CD4-positive, alpha-beta T cell (primary cell): ENCODE results near the gene FNDC3B. TPM values are rescaled to one million over a fixed set of nuclear protein-coding genes. Genes with fewer than 3 reads are reported as not detected.
A peak's percentile ranks its signal among the peaks of the same experiment; 100 is the strongest.

ENCODE experiments used
- ATAC-seq: fragments of 200-7000 bp; cut with Tn5 transposase; one replicate; pipeline ENCODE4 v1.10.0; 2022; ENCODE audit warnings: mild to moderate bottlenecking; ENCODE audit not compliant: poor library complexity
- CTCF ChIA-PET: fragments of 350-600 bp; sonication (Branson Sonifier 250); formaldehyde crosslinking; loops from one replicate; lab custom pipeline; 2021; ENCODE audit warnings: antibody characterized with exemption, inconsistent platforms; lab: Charles Lee
- POLR2A ChIA-PET: fragments of 350-600 bp; sonication (Branson Sonifier 250); formaldehyde crosslinking; loops from one replicate; lab custom pipeline; 2021; ENCODE audit warnings: antibody characterized with exemption, inconsistent platforms; lab: Charles Lee
- DNase-seq, 14 experiments: peaks; one replicate each; pipeline ENCODE4 v3.0.0-alpha.2; 2013 to 2020; ENCODE audit warnings: mixed read lengths in 2 of 14
- H3K27ac ChIP-seq, 2 donors: one replicate each; pipeline versions ENCODE4 v1.5.1 to v1.7.0; 2013; ENCODE audit warnings: low read length in 2 of 2, low read depth in 1 of 2, mild to moderate bottlenecking in 1 of 2
- H3K27me3 ChIP-seq, 2 experiments: 1 replicate in 1 of 2; 2 replicates in 1 of 2; pipeline versions ENCODE4 v1.6.1 to v1.7.0; 2013; ENCODE audit warnings: low read length in 2 of 2, control low read depth in 1 of 2, mild to moderate bottlenecking in 1 of 2, moderate library complexity in 1 of 2; ENCODE audit not compliant: insufficient read depth in 2 of 2, control insufficient read depth in 1 of 2
- H3K36me3 ChIP-seq: one replicate; pipeline ENCODE4 v1.6.1; 2013; ENCODE audit warnings: low read length, control low read depth; ENCODE audit not compliant: insufficient read depth
- H3K4me1 ChIP-seq: one replicate; pipeline ENCODE4 v1.6.1; 2013; ENCODE audit warnings: low read length, control low read depth; ENCODE audit not compliant: insufficient read depth
- H3K4me3 ChIP-seq: one replicate; pipeline ENCODE4 v1.5.1; 2013; ENCODE audit warnings: mild to moderate bottlenecking, low read length, moderate library complexity
- H3K9me3 ChIP-seq, 2 experiments: 1 replicate in 1 of 2; 2 replicates in 1 of 2; pipeline versions ENCODE4 v1.6.1 to v1.7.0; 2013; ENCODE audit warnings: low read length in 2 of 2, mild to moderate bottlenecking in 2 of 2, control low read depth in 1 of 2, moderate library complexity in 1 of 2; ENCODE audit not compliant: control insufficient read depth in 1 of 2, insufficient read depth in 1 of 2
- H3K27ac Mint-ChIP-seq: one replicate; pipeline ENCODE4 v1.8.0; 2020; ENCODE audit warnings: mixed read lengths
- H3K27me3 Mint-ChIP-seq: one replicate; pipeline ENCODE4 v1.8.0; 2021; ENCODE audit warnings: mixed read lengths
- H3K36me3 Mint-ChIP-seq: one replicate; pipeline ENCODE4 v1.8.0; 2021; ENCODE audit warnings: low read depth, mixed read lengths
- H3K4me1 Mint-ChIP-seq: one replicate; pipeline ENCODE4 v1.8.0; 2021; ENCODE audit warnings: low read depth, mixed read lengths
- H3K4me3 Mint-ChIP-seq: one replicate; pipeline ENCODE4 v1.8.0; 2020; ENCODE audit warnings: mild to moderate bottlenecking, mixed read lengths
- H3K9me3 Mint-ChIP-seq: one replicate; pipeline ENCODE4 v1.8.0; 2020; ENCODE audit warnings: mixed read lengths
- CTCF ChIP-seq: fragments of 200-600 bp; IDR thresholded peaks from one replicate; pipeline ENCODE4 v1.8.0; 2022; ENCODE audit warnings: antibody characterized with exemption, mild to moderate bottlenecking
- intact Hi-C, 2 experiments: fragments of 100-400 bp; cut with DNase I in 1 of 2; cut with micrococcal nuclease in 1 of 2; formaldehyde crosslinking; loops; one replicate each; pipeline versions ENCODE4 v1.15.1 to v1.9.0; 2023 to 2025; cut with DNase I, micrococcal nuclease
- total RNA-seq, 174 experiments: library from RNA in 2 of 174; stranded (reverse) in 2 of 174; gene quantifications; one replicate each; pipeline ENCODE4 v1.2.3 and lab custom pipeline; 2021 to 2026

FNDC3B gene
- total RNA-seq, 2 experiments from 2014 or later: 26.1 to 28.7 TPM

GRCh38 chr3:172103724-172104123 is 64.3 kb downstream of the FNDC3B start:
- no peaks in the 10 kb centered on the region for H3K27me3 Mint-ChIP-seq
- Histone ChIP-seq H3K27ac (no peak overlapping the region), H3K4me3 (no peak overlapping the region), H3K27me3 (no peaks in the 10 kb centered on the region), H3K36me3 (no peaks in the 10 kb centered on the region), H3K4me1 (peaks cover 43% of the 10 kb centered on the region), H3K9me3 (no peaks in the 10 kb centered on the region)
- H3K36me3 Mint-ChIP-seq: peaks cover 4% of the 10 kb centered on the region
- no peaks in the 10 kb centered on the region for H3K9me3 Mint-ChIP-seq
- TF ChIP-seq CTCF: no peak
- peak overlapping the region; percentile 87 for H3K27ac Mint-ChIP-seq
- peaks cover 94% of the 10 kb centered on the region for H3K4me1 Mint-ChIP-seq
- no peak overlapping the region for H3K4me3 Mint-ChIP-seq
- CTCF ChIA-PET: interaction anchor here (1.2 kb wide), 1 partner anchor 11 kb away, joined by 3 read pairs; no protein-coding TSS in a partner anchor
- POLR2A ChIA-PET: no interaction called here
- ATAC-seq: no peak
- intact Hi-C loops: loop anchor here in 1 of 2 experiments (5.0 kb wide), 1 partner anchor 36 kb away; no protein-coding TSS in a partner anchor
- no peak for DNase-seq

DNA sequence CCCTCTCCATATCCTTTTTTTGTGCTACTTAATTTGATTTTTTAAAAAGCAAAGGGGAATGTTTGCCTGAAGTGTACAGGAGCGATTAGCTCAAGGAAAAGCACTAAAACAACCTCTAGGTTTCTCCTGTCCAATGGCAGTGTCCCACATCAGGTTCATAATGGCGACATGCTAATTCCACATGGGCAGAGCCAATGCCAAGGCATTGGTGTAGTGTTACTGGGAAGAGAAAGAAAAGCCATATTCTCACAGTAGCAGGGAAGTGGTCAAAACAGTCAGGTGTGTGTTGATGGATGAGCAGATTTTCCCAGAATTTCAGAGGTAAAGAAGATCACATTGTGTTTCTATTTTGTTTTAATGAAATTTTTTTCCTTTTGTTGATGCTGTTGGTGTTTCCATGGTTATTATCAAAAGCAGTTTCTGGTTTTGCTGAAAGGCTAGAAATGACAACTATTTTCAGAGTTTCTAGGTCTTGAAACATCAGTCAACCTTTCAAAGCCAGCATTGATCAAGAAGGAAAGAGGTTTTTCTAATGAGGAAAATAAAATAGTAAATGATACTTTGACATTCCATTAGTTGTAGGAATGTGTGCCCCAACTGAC is 65.2 kb downstream of the FNDC3B start:
- Histone ChIP-seq H3K27me3 (no peaks in the 10 kb centered on the region), H3K27ac (peak overlapping the region in 1 of 2 donors; percentile 9), H3K4me3 (no peak overlapping the region), H3K9me3 (no peaks in the 10 kb centered on the region), H3K36me3 (no peaks in the 10 kb centered on the region), H3K4me1 (peaks cover 51% of the 10 kb centered on the region)
- intact Hi-C loops: loop anchor here in 1 of 2 experiments (5.0 kb wide), 1 partner anchor 37 kb away; no protein-coding TSS in a partner anchor
- Mint-ChIP-seq H3K27me3 (no peaks in the 10 kb centered on the region), H3K4me1 (peaks cover 92% of the 10 kb centered on the region), H3K4me3 (peak overlapping the region; percentile 50), H3K36me3 (peaks cover 4% of the 10 kb centered on the region), H3K9me3 (no peaks in the 10 kb centered on the region), H3K27ac (peak overlapping the region; percentile 87)
- ATAC-seq: no peak
- DNase-seq: peak in 1 of 14 experiments; percentile 41
- TF ChIP-seq CTCF: no peak
- ChIA-PET CTCF (interaction anchor here (0.6 to 1.2 kb wide), 3 partner anchors 8 to 646 kb away, joined by 3 to 4 read pairs (median 3); partner anchors contain the start of gene ECT2), POLR2A (interaction anchor here (1.1 kb wide), 1 partner anchor 66 kb away, joined by 3 read pairs; the partner anchor contains the start of gene FNDC3B)

DNA sequence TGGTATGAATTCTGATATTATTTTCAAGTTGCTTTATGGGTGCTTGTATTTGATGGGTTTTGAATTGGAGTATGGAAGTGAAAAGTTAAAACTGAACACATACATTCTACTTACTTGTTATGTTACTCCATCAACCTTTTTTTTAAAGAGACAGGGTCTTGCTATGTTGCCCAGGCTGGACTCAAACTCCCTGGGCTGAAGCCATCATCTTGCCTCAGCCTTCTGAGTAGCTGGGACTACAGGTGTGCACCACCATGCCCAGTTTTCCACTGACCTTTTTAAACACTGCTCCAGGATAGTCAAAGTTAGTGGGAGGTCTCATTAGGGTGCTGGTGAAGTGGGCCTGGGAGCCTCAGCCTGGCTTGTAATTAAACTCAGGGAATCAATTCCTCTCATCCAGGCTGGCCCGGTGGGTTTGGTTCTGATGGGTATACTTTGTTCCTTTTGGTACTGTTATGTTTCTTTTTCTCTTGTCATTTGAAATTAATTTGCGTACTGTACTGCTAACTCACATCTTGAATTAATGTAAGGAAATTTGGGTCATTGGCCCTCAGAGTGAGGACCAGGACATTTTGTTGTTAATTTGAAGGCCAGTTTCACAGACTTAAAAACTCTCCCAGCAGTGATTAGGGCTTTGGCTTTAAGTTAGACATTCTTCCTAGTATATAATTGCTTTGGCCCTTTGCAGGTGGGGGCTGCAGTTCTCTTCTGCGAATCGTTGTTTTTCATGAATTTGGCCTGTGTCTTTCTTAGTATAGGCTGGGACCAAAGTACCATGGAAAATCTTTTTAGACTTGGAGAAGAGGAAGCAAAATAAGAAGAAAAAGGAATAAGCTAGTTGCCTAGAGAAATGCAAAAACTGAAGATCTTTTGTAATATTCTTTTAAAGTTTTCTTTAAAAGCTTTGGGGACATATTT is 66.9 kb downstream of the FNDC3B start:
- ChIA-PET POLR2A (interaction anchor here (0.7 to 2.4 kb wide), 9 partner anchors 11 to 195 kb away, joined by 3 to 18 read pairs (median 5); partner anchors contain the start of gene FNDC3B), CTCF (interaction anchor here (1.1 to 1.4 kb wide), 4 partner anchors 9 to 71 kb away, joined by 3 to 5 read pairs (median 4); no protein-coding TSS in a partner anchor)
- H3K9me3 ChIP-seq: no peaks in the 10 kb centered on the region
- peak overlapping the region; percentile 83 for H3K4me3 Mint-ChIP-seq
- H3K4me3 ChIP-seq: peak overlapping the region; percentile 32
- peak overlapping the region; percentile 79 for H3K27ac Mint-ChIP-seq
- no peaks in the 10 kb centered on the region for H3K27me3 ChIP-seq
- peaks cover 91% of the 10 kb centered on the region for H3K4me1 Mint-ChIP-seq
- no peaks in the 10 kb centered on the region for H3K36me3 ChIP-seq
- peaks cover 59% of the 10 kb centered on the region for H3K4me1 ChIP-seq
- TF ChIP-seq CTCF: no peak
- peak overlapping the region; percentile 31 to 39 for H3K27ac ChIP-seq
- intact Hi-C loops: loop anchor here in 1 of 2 experiments (2.0 kb wide), 1 partner anchor 67 kb away; the partner anchor contains the start of gene FNDC3B
- no peaks in the 10 kb centered on the region for H3K9me3 Mint-ChIP-seq
- no peaks in the 10 kb centered on the region for H3K27me3 Mint-ChIP-seq
- DNase-seq: no peak
- H3K36me3 Mint-ChIP-seq: peaks cover 4% of the 10 kb centered on the region
- ATAC-seq: no peak
